Vagina (tissue), 2 donors: ENCODE results near the gene SETD3.

ENCODE experiments used
- POLR2A ChIP-seq, 2 donors: fragments of 450-650 bp; IDR thresholded peaks; one replicate each; pipeline ENCODE4 v1.6.1; 2017; ENCODE audit warnings: antibody characterized with exemption in 2 of 2, mild to moderate bottlenecking in 2 of 2, moderate library complexity in 2 of 2
- TF ChIP-seq, protein P1 (sequence below), 3 experiments: fragments of 450-650 bp in 2 of 3; fragments of 200-600 bp in 1 of 3; sonication (generic) in 1 of 3; IDR thresholded peaks; one replicate each; pipeline ENCODE4 v1.5.1; 2017 to 2019; ENCODE audit warnings: antibody characterized with exemption in 3 of 3, mild to moderate bottlenecking in 2 of 3, moderate library complexity in 2 of 3

DNA sequence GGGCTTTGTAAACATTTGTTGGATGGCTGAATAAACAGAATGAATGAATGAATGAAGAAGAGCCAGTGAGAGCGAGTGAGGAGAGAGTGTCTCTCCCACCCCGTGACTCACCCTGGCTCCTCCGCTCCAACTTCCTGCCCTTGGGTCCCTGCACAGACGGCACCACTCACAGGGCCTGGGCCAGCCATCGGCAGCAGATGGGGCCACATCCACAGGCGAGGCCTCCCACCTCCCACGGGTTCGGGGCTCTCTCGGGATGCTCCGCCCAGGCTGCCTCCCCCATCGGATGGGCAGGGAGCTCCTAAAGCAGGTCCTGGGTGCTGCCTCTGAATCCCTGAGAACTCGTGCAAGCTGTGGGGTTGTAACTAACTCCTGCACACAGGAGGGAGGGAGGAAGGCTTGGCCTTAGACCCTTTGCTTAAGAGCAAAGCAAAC, 41.8 kb upstream of the SETD3 start:
- TF ChIP-seq, protein P1, sequence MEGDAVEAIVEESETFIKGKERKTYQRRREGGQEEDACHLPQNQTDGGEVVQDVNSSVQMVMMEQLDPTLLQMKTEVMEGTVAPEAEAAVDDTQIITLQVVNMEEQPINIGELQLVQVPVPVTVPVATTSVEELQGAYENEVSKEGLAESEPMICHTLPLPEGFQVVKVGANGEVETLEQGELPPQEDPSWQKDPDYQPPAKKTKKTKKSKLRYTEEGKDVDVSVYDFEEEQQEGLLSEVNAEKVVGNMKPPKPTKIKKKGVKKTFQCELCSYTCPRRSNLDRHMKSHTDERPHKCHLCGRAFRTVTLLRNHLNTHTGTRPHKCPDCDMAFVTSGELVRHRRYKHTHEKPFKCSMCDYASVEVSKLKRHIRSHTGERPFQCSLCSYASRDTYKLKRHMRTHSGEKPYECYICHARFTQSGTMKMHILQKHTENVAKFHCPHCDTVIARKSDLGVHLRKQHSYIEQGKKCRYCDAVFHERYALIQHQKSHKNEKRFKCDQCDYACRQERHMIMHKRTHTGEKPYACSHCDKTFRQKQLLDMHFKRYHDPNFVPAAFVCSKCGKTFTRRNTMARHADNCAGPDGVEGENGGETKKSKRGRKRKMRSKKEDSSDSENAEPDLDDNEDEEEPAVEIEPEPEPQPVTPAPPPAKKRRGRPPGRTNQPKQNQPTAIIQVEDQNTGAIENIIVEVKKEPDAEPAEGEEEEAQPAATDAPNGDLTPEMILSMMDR (IDR thresholded peaks at IDR 0.05): no peak
- no peak for TF ChIP-seq POLR2A (IDR thresholded peaks at IDR 0.05)
